Activated CD4-positive, alpha-beta memory T cell treated with anti-CD3 and anti-CD28 coated beads, Interleukin-2, amount 10 ng/mL, durations not matched to agents 7 days and 5 days (primary cell): ENCODE results near the gene MARCHF10. TPM values are rescaled to one million over a fixed set of nuclear protein-coding genes. Genes with fewer than 3 reads are reported as not detected.
"Not testable (repeated sequence)": the region's sequence is repeated elsewhere in the genome, so short reads cannot be mapped to it uniquely, and the experiment has no call there.

Experiments
- CTCF ChIA-PET: fragments of 350-600 bp; sonication (Branson Sonifier 250); formaldehyde crosslinking; loops from one replicate; lab custom pipeline; 2021; ENCODE audit warnings: antibody characterized with exemption, inconsistent platforms; lab: Charles Lee
- POLR2A ChIA-PET: fragments of 350-600 bp; sonication (Branson Sonifier 250); formaldehyde crosslinking; loops from one replicate; lab custom pipeline; 2021; ENCODE audit warnings: antibody characterized with exemption; lab: Charles Lee
- DNase-seq: peaks from one replicate; pipeline ENCODE4 v3.0.0-alpha.2; 2020
- H3K27ac Mint-ChIP-seq: one replicate; pipeline ENCODE4 v1.8.0; 2021; ENCODE audit warnings: mild to moderate bottlenecking, mixed read lengths
- H3K27me3 Mint-ChIP-seq: one replicate; pipeline ENCODE4 v1.8.0; 2021; ENCODE audit warnings: mixed read lengths
- H3K36me3 Mint-ChIP-seq: one replicate; pipeline ENCODE4 v1.8.0; 2021; ENCODE audit warnings: low read depth, mixed read lengths
- H3K4me1 Mint-ChIP-seq: one replicate; pipeline ENCODE4 v1.8.0; 2021; ENCODE audit warnings: mixed read lengths
- H3K4me3 Mint-ChIP-seq: one replicate; pipeline ENCODE4 v1.8.0; 2021; ENCODE audit warnings: mild to moderate bottlenecking, mixed read lengths
- H3K9me3 Mint-ChIP-seq: one replicate; pipeline ENCODE4 v1.8.0; 2021; ENCODE audit warnings: mixed read lengths
- total RNA-seq, 2 experiments: library from RNA; stranded (reverse); gene quantifications; one replicate each; pipeline ENCODE4 v1.2.3, GENCODE V29; 2021

Gene MARCHF10
- total RNA-seq: not detected

GRCh38 chr17:62807812-62808575 lies at the start of gene MARCHF10:
Gene MARCHF10, minus strand, starts transcription at chr17:62808314. Its CDS starts 6,579 bp downstream, at chr17:62801735.
- POLR2A ChIA-PET: no interaction called here
- no peak for DNase-seq
- H3K4me1 Mint-ChIP-seq: no peaks in the 10 kb centered on the region

GRCh38 chr17:62857526-62857925 lies 49.4 kb upstream of the MARCHF10 start:
- peaks cover 19% of the 10 kb centered on the region for H3K27me3 Mint-ChIP-seq
- H3K27ac Mint-ChIP-seq: no peak overlapping the region
- no peaks in the 10 kb centered on the region for H3K4me1 Mint-ChIP-seq
- DNase-seq: no peak
- ChIA-PET CTCF (no interaction called here), POLR2A (no interaction called here)
- H3K36me3 Mint-ChIP-seq: no peaks in the 10 kb centered on the region
- no peak overlapping the region for H3K4me3 Mint-ChIP-seq
- H3K9me3 Mint-ChIP-seq: no peaks in the 10 kb centered on the region

More at GRCh38 chr17:62807812-62808575, at the start of gene MARCHF10:
- CTCF ChIA-PET: no interaction called here
- H3K4me3 Mint-ChIP-seq: no peak within 1 kb of the TSS
- peaks cover 42% of the 10 kb centered on the region for H3K27me3 Mint-ChIP-seq
- no peak within 1 kb of the TSS for H3K27ac Mint-ChIP-seq
- H3K9me3 Mint-ChIP-seq: no peaks in the 10 kb centered on the region
- H3K36me3 Mint-ChIP-seq: no peaks in the 10 kb centered on the region

- H3K4me1 Mint-ChIP-seq: no peaks in the 10 kb centered on the region
- no peak for DNase-seq
- no peaks in the 10 kb centered on the region for H3K9me3 Mint-ChIP-seq
- no peak overlapping the region for H3K4me3 Mint-ChIP-seq
- ChIA-PET POLR2A (no interaction called here), CTCF (no interaction called here)
- peaks cover 14% of the 10 kb centered on the region for H3K27me3 Mint-ChIP-seq
- H3K27ac Mint-ChIP-seq: no peak overlapping the region
- H3K36me3 Mint-ChIP-seq: no peaks in the 10 kb centered on the region
These were observed 48.5 kb upstream of the MARCHF10 start for GRCh38 chr17:62856594-62856993.

- POLR2A ChIA-PET: no interaction called here
- Mint-ChIP-seq H3K4me3 (no peak overlapping the region), H3K9me3 (no peaks in the 10 kb centered on the region), H3K4me1 (no peaks in the 10 kb centered on the region), H3K36me3 (no peaks in the 10 kb centered on the region), H3K27me3 (peaks cover 14% of the 10 kb centered on the region), H3K27ac (no peak overlapping the region)
- CTCF ChIA-PET: no interaction called here
- DNase-seq: no peak
These were observed 47.0 kb upstream of the MARCHF10 start for GRCh38 chr17:62855156-62855555.

- Mint-ChIP-seq H3K27ac (no peak overlapping the region), H3K27me3 (peaks cover 14% of the 10 kb centered on the region), H3K9me3 (no peaks in the 10 kb centered on the region), H3K4me1 (no peaks in the 10 kb centered on the region), H3K4me3 (no peak overlapping the region), H3K36me3 (no peaks in the 10 kb centered on the region)
- ChIA-PET POLR2A (no interaction called here), CTCF (no interaction called here)
- DNase-seq: no peak
These were observed 46.1 kb upstream of the MARCHF10 start for GRCh38 chr17:62854098-62854680.

- Mint-ChIP-seq H3K36me3 (no peaks in the 10 kb centered on the region), H3K27ac (no peak overlapping the region), H3K4me3 (no peak overlapping the region), H3K4me1 (no peaks in the 10 kb centered on the region), H3K27me3 (peaks cover 18% of the 10 kb centered on the region), H3K9me3 (no peaks in the 10 kb centered on the region)
- DNase-seq: no peak
- POLR2A ChIA-PET: no interaction called here
- CTCF ChIA-PET: no interaction called here
These were observed 44.1 kb upstream of the MARCHF10 start for GRCh38 chr17:62852195-62852594.

GRCh38 chr17:62849591-62850415 lies 41.7 kb upstream of the MARCHF10 start:
- H3K4me3 Mint-ChIP-seq, H3K36me3 Mint-ChIP-seq, POLR2A ChIA-PET, H3K27ac Mint-ChIP-seq, DNase-seq, CTCF ChIA-PET, H3K27me3 Mint-ChIP-seq, H3K4me1 Mint-ChIP-seq, H3K9me3 Mint-ChIP-seq: not testable (repeated sequence)

GRCh38 chr17:62848334-62848733 lies 40.2 kb upstream of the MARCHF10 start:
- DNase-seq: no peak
- H3K9me3 Mint-ChIP-seq: no peaks in the 10 kb centered on the region
- ChIA-PET POLR2A (no interaction called here), CTCF (no interaction called here)
- no peaks in the 10 kb centered on the region for H3K36me3 Mint-ChIP-seq
- H3K4me3 Mint-ChIP-seq: no peak overlapping the region
- no peaks in the 10 kb centered on the region for H3K4me1 Mint-ChIP-seq
- no peak overlapping the region for H3K27ac Mint-ChIP-seq
- H3K27me3 Mint-ChIP-seq: peaks cover 7% of the 10 kb centered on the region

GRCh38 chr17:62847426-62847825 lies 39.3 kb upstream of the MARCHF10 start:
- peaks cover 7% of the 10 kb centered on the region for H3K27me3 Mint-ChIP-seq
- no peaks in the 10 kb centered on the region for H3K9me3 Mint-ChIP-seq
- POLR2A ChIA-PET: no interaction called here
- CTCF ChIA-PET: no interaction called here
- H3K36me3 Mint-ChIP-seq: no peaks in the 10 kb centered on the region
- H3K4me1 Mint-ChIP-seq: no peaks in the 10 kb centered on the region
- no peak for DNase-seq
- H3K27ac Mint-ChIP-seq: no peak overlapping the region
- no peak overlapping the region for H3K4me3 Mint-ChIP-seq

GRCh38 chr17:62840871-62841270 lies 32.8 kb upstream of the MARCHF10 start:
- H3K27ac Mint-ChIP-seq: no peak overlapping the region
- DNase-seq: no peak
- peaks cover 27% of the 10 kb centered on the region for H3K27me3 Mint-ChIP-seq
- H3K9me3 Mint-ChIP-seq: no peaks in the 10 kb centered on the region
- H3K36me3 Mint-ChIP-seq: no peaks in the 10 kb centered on the region
- ChIA-PET POLR2A (no interaction called here), CTCF (no interaction called here)
- H3K4me3 Mint-ChIP-seq: no peak overlapping the region
- H3K4me1 Mint-ChIP-seq: no peaks in the 10 kb centered on the region

GRCh38 chr17:62833816-62834215 lies 25.7 kb upstream of the MARCHF10 start:
- H3K27ac Mint-ChIP-seq, POLR2A ChIA-PET, CTCF ChIA-PET: not testable (repeated sequence)

GRCh38 chr17:62832405-62832804 lies 24.3 kb upstream of the MARCHF10 start:
- CTCF ChIA-PET: no interaction called here
- H3K4me3 Mint-ChIP-seq: no peak overlapping the region
- no peaks in the 10 kb centered on the region for H3K9me3 Mint-ChIP-seq
- POLR2A ChIA-PET: no interaction called here
- peaks cover 14% of the 10 kb centered on the region for H3K27me3 Mint-ChIP-seq
- peaks cover 1% of the 10 kb centered on the region for H3K4me1 Mint-ChIP-seq
- no peak overlapping the region for H3K27ac Mint-ChIP-seq
- H3K36me3 Mint-ChIP-seq: no peaks in the 10 kb centered on the region
- no peak for DNase-seq

More at GRCh38 chr17:62833816-62834215, 25.7 kb upstream of the MARCHF10 start:
- H3K27me3 Mint-ChIP-seq: peaks cover 15% of the 10 kb centered on the region
- not testable (repeated sequence) for H3K4me3 Mint-ChIP-seq, H3K9me3 Mint-ChIP-seq, H3K4me1 Mint-ChIP-seq, DNase-seq, H3K36me3 Mint-ChIP-seq

- H3K36me3 Mint-ChIP-seq, H3K9me3 Mint-ChIP-seq, POLR2A ChIA-PET, DNase-seq, H3K27ac Mint-ChIP-seq, H3K4me1 Mint-ChIP-seq, H3K4me3 Mint-ChIP-seq: not testable (repeated sequence)
- H3K27me3 Mint-ChIP-seq: peaks cover 15% of the 10 kb centered on the region
- CTCF ChIA-PET: interaction anchor here (0.5 kb wide), 1 partner anchor 196 kb away, joined by 3 read pairs; no protein-coding TSS in a partner anchor
These were observed 23.0 kb upstream of the MARCHF10 start for GRCh38 chr17:62831066-62831465.
